Left cardiac atrium (tissue), 4 donors: ENCODE data around the gene CARD14. TPM values are rescaled to one million over a fixed set of nuclear protein-coding genes. Genes with fewer than 3 reads are reported as not detected.

Source experiments
- ATAC-seq, 2 donors: fragments of 200-7000 bp; cut with Tn5 transposase; one replicate each; pipeline ENCODE4 v1.9.1; 2020; ENCODE audit warnings: mild to moderate bottlenecking in 2 of 2, moderate library complexity in 2 of 2
- DNase-seq: peaks from one replicate; pipeline ENCODE4 v3.0.0-alpha.2; 2020
- intact Hi-C, 2 donors: fragments of 100-400 bp; cut with DNase I; formaldehyde crosslinking; loops; one replicate each; pipeline versions ENCODE4 v1.14.1 to v1.15.1; 2022 to 2023
- long read RNA-seq: library from polyadenylated mRNA; unstranded; transcript quantifications from one replicate; pipeline ENCODE4 v2.0.0, GENCODE V29; 2021
- total RNA-seq, 2 donors: library from RNA; stranded (reverse); fragmentation: NEBNext Ultra II Directional; extraction: Animal tissue kit (Norgen Biotek cat#: 25700); gene quantifications; one replicate each; pipeline ENCODE4 v1.2.1, GENCODE V29; 2021
- donor health status: DM: no; HTN: yes; CAD: no.
- donor health status: DM: no; HTN: yes; CAD: no; lungs with severe emphysema.
- donor health status: DM: yes; HTN: yes; CAD: no.
- donor health status: Dilated cardiomyopathy.

The CARD14 gene
- total RNA-seq = not detected
- long read RNA-seq = 0 reads

- intact Hi-C loops = no loop called here
- no peak for ATAC-seq
- no peak for DNase-seq
Measured at GRCh38 chr17:80169784-80170500, at the start of gene CARD14. Gene CARD14 (plus strand): TSS chr17:80170030. CDS start chr17:80181439, 11,409 bp downstream.

- DNase-seq (no peak), ATAC-seq (no peak)
- intact Hi-C loops = no loop called here
Measured at GRCh38 chr17:80122026-80122575, 47.7 kb upstream of the CARD14 start.

GRCh38 chr17:80122926-80123505 lies 46.8 kb upstream of the CARD14 start:
- intact Hi-C loops = no loop called here
- DNase-seq = no peak

DNA sequence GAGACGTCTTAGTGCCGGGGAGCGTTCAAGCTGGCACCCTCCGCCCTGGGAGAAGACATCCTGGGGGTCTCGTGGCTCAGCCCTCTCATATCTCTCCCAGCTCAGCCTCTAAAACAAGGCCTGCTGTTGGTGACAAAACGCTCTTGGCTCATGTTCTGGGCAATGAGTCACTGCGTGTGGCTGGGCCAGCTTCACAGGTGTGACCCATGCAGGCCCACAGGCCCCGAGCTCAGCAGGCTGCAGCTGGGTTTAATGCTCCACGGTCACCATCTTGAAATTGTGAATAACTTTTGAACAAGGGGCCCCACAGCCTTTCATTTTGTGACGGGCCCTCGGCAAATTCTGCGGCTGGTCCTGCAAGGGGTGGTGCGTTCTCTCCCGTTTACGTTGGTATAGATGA lies 46.0 kb upstream of the CARD14 start:
- intact Hi-C loops = no loop called here
- ATAC-seq = peak in 1 of 2 donors; percentile 25
- no peak for DNase-seq

More at GRCh38 chr17:80122926-80123505, 46.8 kb upstream of the CARD14 start:
- ATAC-seq = no peak

DNA sequence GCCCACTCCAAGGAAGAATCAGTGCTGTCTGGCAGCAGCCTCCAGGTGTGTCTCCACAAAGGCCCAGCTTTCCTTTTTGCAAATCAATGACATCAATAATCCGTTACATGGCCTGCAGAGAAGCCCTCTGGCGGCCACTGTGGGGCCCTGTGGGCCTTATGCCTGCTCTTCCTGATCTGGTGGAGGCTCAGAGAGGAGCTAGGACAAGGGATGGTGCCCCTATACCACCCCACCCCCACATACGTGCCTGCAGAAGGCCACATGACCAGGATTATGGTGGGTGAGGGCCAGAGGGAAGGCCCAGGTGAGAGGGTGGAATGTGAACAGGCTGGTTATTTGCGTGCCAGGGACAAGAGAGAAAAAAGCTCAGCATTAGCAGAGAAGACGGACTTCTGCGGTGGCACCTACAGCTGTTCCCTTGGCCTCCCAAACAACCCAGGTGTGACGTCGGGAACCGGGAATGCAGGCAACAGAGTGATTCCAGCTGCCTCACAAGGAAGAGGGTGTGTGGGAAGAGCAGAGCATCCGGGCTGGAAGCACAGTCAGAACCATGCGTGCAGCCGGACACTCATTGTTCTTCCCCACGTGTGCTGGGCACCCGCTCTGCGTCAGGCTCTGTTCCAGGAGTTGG lies 45.4 kb upstream of the CARD14 start:
- intact Hi-C loops = no loop called here
- ATAC-seq (peak in 1 of 2 donors; percentile 30), DNase-seq (no peak)

GRCh38 chr17:80125656-80126448 lies 44.0 kb upstream of the CARD14 start:
- DNase-seq = no peak

DNA sequence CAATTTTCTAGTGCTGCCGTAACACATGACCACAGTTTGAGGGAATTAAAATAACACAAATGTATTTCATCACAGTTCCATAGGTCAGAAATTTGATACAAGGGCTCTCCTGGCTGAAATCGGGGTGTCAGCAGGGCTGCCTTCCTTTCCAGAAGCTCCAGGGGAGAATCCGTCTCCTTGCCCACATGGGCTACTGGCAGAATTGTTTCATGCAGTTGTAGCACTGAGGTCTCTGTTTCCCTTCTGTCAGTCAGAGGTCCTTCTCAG lies 43.4 kb upstream of the CARD14 start:
- ATAC-seq (no peak), DNase-seq (no peak)
- intact Hi-C loops = no loop called here

More at GRCh38 chr17:80125656-80126448, 44.0 kb upstream of the CARD14 start:
- intact Hi-C loops = no loop called here
- ATAC-seq = no peak

DNA sequence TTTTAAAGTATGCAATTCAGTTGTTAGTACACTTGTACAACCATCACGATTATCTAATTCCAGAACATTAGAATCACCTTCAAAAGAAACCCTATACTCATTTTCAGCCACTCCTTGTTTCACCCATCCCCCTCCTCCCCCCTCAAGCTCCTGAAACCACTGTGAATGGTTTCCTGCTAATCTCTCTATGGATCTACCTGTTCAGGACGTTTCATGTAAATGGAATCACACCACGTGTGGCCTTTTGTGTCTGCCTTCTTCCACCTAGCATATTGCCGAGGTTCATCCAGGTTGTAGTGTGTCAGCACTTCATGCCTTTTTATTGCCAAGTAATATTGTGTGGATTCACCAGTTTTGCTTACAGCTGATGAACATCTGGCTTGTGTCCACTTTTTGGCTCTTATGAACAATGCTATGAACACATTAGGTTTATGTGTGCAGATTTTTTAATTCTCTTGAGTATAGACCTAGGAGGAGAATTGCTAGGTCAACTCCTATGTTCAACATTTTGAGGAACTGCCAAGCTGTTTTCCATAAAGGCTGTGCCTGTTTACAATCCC lies 40.7 kb upstream of the CARD14 start:
- no peak for ATAC-seq
- intact Hi-C loops = no loop called here

GRCh38 chr17:80130992-80131391 lies 38.8 kb upstream of the CARD14 start:
- intact Hi-C loops = no loop called here
- no peak for DNase-seq
- no peak for ATAC-seq

More for the DNA sequence above, 40.7 kb upstream of the CARD14 start:
- no peak for DNase-seq

DNA sequence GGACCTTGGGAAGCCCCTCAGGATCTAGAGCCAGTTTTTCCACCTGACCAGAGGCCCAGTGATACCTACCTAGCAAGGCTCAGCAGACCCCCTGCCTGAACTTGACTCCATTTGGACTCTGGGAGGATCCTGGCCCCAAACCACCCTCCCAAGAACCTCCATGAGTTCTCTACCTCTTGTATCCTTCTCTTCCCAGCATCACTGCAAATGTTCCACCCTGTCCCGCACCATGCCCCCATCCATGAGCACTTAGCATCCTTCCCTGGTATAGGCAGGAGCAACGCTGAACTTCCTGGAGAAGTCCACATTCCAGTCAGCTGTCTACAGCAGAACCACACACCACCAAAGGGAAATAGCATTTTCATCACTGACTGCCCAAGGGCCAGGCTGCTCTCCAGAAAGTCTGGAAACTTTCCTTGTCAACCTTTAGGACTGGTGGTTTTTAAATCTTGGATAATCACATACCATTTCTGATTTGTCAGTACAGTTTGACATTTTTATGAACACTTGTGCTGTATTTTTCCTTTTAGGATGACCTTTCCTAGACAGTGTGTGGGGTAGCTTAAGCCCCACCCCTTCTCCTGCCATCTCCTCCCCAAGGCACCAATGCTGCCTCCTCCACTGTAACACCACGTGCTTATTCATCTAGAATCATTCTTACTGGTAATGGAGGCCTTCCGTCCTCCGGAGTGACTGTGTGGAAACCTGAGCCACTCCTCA lies 36.8 kb upstream of the CARD14 start:
- no peak for ATAC-seq

DNA sequence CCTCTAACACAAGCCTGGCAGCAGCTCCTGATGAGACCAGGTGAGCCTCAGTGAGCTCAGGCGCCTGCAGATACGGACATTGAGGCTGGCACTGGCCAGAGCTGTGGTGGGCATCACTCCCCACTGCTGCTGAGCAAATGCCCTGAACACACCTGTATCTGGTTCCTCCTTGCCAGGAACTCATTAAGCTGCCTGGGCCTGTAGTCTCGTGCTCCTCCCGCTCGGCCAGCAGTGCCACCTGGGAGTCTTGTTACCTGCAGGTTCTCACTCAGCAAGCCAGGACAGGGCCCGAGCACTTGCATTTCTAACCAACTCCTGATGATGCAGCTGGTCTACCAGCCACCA lies 36.2 kb upstream of the CARD14 start:
- DNase-seq (no peak), ATAC-seq (no peak)
- intact Hi-C loops = no loop called here

More for the DNA sequence above, 36.8 kb upstream of the CARD14 start:
- intact Hi-C loops = no loop called here
- DNase-seq = no peak

GRCh38 chr17:80137131-80137530 lies 32.7 kb upstream of the CARD14 start:
- intact Hi-C loops = no loop called here
- DNase-seq (no peak), ATAC-seq (no peak)

GRCh38 chr17:80138856-80139426 lies 30.9 kb upstream of the CARD14 start:
- no peak for ATAC-seq
- intact Hi-C loops = no loop called here
- no peak for DNase-seq

- DNase-seq (no peak), ATAC-seq (no peak)
- intact Hi-C loops = no loop called here
Measured at GRCh38 chr17:80141463-80142165, 28.2 kb upstream of the CARD14 start.

GRCh38 chr17:80142929-80143328 lies 26.9 kb upstream of the CARD14 start:
- intact Hi-C loops = no loop called here
- no peak for ATAC-seq
- no peak for DNase-seq

GRCh38 chr17:80145076-80146075 lies 24.5 kb upstream of the CARD14 start:
- ATAC-seq (no peak), DNase-seq (no peak)
- intact Hi-C loops = loop anchor here in 1 of 2 donors (5.0 kb wide), 1 partner anchor 43 kb away; the partner anchor contains the start of gene GAA
